GM19468 (cell line): ENCODE measurements around the gene MAB21L4.

Experiments used
- ATAC-seq: cut with Tn5 transposase; IDR thresholded peaks from one replicate; pipeline ENCODE4 v1.9.1; 2021; ENCODE audit warnings: mild to moderate bottlenecking, moderate library complexity, moderate number of reproducible peaks; ENCODE audit not compliant: unreplicated experiment; ENCODE audit errors: extremely low read depth

The MAB21L4 gene

DNA sequence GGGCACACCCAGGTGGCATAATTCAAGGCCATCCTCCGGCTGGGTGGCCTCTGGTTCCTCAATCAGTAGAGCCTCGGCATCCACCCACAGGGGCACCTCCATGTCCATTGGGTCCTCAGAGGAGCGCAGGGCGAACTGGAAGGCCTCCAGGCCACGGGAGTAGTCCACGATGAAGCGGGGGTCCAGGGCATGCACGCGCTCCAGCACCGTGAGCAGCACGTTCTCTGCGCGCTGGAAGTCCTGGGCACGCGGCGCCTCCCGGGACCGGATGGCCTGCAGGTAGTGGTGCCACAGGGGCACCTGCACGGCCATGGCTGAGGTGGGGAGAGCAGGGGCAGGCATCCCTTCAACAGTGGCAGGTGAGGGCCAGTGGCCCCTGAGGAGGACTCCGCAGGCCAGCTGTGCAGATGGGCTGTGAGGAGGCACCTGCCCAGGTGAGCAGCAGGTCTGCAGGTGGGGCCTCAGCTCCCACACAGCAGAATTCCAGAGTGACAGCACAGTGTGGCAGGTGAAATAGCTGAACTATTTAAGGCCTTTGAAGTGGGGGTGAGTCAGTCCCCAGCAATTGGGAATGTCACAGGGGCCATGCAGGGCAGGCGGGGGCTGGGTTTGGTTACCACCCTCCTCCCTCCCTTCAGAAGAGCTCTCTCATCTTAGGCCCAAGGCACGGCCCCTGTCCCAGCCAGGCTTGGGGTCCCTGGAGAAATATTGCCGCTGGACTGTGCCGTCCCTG, at the start of gene MAB21L4:
Gene MAB21L4, minus strand, starts transcription at position 501 of the 733 bp plus-strand sequence. Its CDS starts 159 bp downstream, at position 342.
- no peak for ATAC-seq

DNA sequence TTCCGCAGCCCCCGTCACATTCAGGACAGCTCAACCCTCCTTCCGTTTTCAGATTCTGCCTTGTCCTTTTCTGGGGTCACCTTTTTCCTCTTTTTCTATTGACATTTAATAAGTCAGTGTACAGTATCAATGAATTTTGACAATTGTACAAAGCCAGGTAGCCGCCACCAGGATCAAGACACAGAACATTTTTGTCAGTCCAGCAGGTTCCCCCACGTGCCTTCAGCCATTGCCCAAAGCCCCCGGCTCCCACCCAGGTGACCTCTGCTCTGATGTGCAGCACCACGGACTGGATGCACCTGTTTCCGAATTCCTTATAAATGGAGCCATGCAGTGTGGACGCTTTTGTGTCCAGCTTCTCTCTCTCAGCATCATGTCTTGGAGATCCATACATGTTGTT, 40.1 kb upstream of the MAB21L4 start:
- no peak for ATAC-seq

DNA sequence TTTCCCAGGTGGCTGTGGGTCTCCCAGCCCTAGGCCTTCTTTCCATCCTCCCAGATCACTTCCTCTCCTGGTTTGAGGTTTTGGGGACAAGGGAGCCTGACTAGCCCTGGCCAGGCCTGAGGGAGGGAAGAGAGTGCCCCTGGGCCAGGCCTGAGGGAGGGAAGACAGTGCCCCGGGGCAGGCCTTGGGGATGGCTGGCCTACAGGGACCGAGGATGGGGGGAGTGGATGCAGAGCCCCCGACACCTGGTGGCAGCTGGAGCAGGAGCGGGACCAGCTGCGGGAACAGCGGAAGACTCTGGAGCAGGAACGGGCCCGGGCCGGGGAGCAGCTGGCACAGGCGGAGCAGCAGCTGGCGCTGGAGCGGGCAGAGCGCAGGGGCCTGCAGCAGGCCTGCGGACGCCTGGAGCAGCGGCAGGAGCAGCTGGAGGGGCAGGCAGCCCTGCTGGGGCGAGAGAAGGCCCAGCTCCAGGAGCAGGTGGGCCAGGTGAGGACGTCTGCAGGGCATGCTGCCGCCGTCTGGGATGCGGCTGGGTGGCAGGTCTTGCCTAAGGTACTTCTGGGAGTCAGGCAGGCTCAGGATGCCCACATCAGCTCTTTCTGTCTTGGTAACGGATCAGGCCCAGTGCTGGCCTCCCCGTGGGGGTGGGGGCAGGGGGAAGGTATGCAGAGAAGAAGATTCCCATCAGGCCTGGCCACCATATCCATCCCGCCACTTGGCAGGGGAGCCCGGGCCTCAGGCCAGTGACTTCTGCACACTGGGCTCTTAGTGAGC, 39.3 kb upstream of the MAB21L4 start:
- ATAC-seq = no peak

DNA sequence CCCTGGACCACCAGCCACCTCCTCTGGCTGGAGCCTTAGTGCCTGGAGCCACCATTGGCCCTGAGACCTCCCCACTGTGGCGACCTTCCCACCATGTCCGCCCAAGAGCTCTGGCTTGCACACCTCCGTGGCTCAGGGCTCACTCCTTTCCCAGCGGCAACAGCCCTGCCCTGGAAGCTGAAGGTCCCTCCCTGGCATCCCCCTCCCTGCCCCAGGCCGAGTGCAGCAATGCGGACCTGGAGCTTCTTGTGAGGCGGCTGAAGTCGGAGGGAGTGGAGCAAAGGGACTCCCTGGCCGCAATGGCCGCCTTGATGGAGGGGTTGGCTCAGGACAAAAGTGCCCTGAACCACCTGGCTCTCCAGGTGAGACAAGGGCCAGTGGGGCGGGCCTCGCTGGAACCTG, 38.7 kb upstream of the MAB21L4 start:
- ATAC-seq = no peak

DNA sequence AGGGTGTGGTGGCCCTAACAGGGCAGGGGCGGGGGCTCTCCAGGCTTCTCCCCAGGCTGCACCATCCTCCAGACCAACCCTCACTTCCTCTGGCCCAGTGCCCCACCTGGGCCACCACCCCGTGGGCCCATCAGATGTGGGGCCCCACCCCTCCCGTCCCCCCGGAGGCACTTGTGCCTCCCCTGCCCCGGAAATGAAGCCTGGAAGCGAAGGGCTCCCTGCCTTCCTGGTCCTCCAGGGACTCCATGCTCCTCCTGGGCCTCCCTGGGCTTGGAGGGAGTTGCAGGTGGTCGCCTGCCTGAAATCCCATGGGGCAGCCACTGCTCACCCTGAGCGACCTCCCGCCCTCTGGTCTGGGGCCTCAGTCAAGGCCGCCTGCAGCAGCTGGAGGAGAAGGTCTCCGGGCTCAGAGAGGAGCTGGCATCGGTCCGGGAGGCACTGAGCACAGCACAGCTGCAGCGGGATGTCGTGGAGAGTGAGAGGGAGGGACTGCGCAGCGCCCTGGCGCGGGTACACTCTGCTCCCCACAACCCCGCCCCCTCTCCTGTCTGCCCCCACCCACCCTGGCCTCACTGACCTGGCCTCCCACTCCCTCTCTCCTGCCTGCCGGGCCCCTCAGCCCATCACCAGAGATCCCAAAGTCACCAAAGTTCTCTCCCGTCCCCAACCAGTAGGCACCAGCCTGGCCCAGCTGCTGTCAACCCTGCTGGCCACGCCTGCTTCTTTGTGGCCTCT, 38.2 kb upstream of the MAB21L4 start:
- ATAC-seq = no peak

DNA sequence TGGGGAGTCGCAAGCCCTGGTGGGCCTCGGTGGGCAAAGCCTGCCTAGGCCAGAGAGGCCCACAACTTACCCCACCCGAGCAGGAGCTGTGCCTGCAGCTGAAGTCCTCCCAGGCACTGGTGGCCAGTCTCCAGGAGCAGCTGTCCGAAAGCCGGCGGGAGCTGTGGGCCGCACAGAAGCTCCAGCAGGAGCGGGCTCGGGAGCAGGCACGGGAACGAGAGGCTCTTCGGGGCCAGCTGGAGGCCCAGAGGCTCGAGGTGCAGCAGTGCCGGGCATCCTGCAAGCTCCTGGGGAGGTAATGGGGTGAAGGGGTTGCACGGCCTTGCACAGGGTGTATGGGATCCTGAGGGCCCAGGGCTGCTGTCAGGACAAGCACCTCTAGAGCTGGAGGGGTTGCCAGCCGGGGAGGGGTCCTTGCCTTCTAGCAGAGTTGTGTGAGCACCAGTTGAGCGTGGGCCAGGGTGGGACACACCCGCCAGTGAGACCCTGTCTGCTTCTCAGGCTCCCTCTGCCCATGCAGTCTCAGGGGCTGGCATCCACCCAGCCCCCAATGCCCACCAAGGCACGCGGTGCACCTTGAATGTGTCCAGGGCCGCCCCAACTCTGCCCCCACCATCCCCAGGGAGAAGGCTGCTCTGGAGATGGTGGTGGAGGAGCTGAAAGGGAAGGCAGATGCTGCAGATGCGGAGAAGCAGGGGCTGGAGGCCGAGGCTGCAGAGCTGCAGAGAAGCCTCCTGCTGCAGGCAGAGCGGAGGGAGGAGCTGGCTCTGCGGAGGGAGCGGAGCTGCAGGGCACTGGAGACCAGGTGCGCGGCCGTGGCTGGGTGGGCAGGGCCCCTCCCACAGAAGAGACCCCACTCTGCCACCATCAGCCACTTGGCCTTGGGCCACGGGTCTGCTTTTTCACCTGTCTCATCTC, 37.4 kb upstream of the MAB21L4 start:
- ATAC-seq = no peak

DNA sequence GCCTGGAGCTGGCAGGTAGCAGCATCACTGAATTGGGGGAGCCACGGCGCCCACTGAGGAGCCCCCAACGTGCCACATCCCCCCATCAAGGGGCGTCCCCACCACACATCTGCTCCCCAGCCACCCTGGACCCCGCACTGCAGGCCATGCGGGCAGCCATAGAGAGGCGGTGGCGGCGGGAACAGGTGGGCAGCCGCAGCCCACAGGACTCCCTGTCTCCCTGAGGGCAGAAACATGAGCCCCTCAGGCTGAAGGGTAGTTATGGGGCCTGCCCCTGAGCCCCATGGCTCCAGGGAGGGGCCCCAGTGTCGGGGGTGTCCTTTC, 36.7 kb upstream of the MAB21L4 start:
- no peak for ATAC-seq

DNA sequence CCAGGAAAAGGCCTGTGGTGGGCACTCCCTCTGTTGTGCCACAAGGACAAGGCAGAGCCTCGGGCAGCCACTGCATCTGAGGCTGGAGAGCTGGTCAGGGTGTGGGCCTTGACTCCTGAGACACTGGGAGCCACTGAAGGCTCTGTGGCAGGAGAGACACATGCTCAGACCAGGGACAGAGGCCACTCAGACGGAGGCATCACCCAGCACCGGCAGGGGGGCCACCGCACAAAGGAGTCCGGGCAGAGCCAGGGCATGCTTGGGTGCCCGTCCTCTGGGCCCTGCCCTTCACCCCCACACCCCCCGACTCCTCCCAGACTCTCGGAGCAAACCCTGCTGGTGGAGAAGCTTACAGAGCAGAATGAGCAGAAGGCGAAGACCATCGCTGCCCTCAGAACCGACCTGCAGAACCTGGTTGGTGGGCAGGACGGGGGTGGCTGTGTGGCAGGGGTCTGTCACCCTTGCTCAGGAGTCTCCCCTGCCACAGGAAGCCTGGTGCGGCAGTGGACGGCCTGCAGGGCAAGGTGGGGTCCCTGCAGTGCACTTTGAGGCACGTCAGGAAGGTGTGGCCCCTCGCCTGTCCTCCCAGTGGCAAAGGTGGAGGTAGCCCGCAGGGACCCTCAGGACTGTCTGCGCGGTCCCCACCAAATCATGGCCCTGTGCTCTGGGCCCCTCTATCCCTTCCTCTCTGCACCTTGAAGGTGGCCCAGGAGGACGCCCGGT, 36.2 kb upstream of the MAB21L4 start:
- ATAC-seq = no peak

DNA sequence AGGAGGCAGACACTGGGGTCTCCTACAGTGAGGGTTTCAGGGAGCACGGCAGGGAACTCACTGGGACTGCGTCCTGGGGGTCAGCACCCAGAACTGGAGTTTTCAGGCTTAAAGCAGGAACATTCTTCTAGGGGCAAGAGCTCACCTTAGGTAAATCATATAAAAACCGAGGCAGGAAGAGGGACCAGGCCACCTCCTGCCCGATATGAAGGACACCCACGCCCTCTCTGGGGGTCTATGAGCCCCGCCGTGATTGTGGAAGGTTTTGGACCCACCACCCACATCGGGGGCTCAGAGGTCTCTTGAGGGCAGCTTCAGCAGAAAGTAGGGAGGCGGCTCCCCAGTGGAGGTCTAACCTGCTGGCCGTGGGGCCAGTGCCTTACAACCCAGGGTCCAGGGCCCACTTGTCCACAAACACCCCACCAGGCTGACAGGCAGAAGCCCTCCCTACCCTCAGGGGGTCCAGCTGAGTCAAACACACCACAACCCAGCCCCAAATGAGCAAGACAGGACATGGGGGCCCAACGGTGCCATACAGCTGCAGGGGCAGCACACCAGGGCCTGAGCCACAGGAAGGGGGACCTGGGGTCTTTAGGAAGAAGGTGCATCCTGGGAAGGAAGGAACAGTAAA, 35.5 kb upstream of the MAB21L4 start:
- ATAC-seq = no peak

DNA sequence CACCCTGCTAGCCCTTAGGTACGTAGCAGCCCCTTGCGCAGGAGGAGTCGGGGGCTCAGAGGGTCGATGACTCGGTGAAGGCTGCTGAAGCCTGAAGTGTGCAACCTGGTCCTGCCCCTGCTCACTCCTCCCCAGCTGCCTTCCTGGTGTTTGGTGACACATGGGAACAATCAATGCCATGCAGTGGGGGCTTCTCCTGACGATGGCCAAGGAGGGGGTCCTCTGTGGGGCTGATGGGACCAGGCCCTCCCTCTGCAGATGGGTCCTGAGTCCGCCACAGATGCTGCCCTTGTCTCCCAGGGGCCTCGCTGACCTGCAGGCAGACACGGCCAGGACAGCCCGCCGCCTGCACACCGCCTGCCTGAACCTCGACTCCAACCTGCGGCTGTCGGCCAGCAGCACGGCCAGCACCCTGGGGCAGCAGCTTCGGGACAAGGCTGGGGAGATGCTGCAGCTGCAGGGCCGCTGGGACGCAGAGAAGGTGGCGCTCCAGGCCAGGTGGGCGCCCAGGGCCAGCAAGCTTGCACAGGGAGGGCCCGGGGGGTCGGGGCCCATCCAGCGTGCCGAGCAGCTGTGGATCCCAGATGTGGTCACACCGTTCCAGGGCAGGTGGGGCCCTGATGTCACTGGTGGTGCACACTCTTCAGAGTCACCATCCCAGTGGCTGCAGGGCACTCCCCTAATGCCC, 34.8 kb upstream of the MAB21L4 start:
- ATAC-seq = no peak

DNA sequence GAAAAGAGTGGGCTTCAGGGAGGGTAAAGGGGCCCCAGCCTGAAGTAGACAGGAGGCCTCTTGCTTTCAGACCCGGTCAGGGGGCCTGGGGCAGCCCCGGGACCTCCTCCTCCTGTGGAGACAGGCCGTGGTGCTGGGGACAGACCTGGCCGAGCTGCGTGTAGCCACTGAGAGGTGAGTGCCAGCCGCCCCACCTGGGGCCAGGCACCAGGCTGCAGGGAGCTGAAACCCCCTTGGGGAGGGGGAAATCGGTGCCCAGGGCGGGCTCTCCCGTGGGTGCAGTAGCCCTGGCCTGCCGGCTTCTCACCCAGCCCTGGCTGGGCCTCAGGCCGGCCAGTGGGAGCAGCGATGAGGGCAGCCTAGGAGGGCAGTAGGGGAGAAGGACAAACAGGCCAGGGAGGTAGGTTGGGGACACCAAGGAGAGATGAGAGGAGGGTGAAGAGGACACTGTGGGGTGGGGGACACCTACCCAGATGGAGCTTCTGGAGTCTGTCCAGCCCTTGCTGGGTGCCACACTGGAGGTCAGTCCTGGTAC, 34.2 kb upstream of the MAB21L4 start:
- ATAC-seq = no peak

DNA sequence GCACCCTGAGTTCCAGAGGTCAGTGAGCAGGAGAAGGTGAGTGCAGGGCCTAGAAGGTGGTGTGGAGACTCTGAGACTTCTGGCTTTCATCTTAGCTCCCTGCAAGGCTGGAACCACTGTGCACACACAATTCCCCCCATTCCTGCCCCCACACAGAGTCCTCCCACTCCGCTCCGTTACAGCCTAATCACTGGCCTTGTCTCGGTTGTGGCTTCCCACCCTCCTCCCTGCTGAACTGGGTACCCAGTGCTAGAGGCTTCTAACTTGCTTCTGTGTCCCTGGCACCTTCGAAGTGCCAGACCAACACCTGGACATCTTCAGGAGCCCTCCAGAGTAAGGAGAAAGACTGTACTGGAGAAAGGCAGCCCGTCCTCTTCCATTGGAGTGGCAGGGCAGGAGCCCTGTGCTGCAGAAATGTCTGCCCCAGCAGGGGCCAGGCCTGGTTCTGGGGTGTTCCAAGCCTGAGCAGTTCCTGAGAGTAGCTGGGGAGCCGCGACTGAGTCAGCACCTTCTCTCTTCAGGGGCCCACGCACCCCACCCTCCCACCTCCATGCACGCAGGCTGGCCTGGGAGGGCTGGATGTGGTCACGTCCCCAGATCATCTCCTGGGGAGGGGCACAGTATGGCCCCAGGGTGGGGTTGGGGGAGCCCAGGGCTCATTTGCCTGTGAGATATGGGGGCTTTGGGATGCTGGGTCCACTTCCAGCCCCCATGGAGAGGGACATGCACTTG, 33.6 kb upstream of the MAB21L4 start:
- ATAC-seq = no peak

DNA sequence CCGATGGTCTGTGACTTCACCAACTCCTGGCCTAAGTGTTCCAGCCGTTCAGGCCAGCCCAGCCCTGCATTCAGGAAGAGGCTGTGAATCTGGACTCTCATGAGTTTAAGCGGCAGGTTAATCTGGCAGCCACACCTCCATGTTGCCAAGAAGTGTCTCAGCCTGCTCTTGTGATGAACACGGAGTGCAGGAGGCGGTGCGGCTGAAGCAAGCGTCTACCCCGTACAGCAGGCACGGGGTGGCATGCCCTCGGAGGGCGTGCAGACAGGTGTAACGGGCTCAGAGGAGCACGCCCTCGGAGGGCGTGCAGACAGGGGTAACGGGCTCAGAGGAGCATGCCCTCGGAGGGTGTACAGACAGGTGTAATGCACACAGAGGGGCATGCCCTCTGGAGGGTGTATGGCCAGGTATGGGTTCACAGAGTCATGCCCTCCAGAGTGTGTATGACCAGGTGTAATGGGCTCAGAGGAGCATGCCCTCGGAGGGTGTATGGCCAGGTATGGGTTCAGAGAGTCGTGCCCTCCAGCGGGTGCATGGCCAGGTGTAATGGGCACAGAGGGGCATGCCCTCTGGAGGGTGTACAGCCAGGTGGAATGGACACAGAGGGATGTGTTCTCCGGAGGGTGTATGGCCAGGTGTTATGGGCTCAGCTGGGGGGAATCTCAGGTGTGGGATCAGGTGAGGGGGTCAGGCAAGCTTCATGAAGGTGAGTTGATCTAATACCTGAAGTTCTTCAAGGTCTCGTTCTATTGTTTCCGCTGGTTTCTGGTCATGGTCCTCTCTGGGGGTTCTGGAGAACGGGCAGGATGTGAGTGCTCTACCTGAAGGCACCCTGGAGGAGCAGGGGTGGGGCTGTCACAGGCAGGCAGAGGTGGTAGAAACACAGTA, 32.8 kb upstream of the MAB21L4 start:
- ATAC-seq = no peak

DNA sequence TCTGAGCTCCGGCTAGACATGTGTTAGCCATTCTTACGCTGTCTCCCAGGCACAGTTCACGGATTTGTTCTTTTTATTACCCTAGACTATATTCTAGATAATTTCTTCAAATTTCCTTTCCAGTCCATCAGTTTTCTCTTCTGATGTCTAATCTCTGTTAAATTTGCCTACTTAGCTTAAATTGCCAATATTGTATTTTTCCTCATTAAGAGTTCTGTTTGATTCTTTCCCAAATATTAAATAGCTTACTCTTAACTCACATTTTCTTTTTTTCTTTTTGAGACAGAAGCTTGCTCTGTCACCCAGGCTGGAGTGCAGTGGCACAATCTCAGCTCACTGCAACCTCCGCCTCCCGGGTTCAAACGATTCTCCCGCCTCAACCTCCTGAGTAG, 31.4 kb upstream of the MAB21L4 start:
- no peak for ATAC-seq

DNA sequence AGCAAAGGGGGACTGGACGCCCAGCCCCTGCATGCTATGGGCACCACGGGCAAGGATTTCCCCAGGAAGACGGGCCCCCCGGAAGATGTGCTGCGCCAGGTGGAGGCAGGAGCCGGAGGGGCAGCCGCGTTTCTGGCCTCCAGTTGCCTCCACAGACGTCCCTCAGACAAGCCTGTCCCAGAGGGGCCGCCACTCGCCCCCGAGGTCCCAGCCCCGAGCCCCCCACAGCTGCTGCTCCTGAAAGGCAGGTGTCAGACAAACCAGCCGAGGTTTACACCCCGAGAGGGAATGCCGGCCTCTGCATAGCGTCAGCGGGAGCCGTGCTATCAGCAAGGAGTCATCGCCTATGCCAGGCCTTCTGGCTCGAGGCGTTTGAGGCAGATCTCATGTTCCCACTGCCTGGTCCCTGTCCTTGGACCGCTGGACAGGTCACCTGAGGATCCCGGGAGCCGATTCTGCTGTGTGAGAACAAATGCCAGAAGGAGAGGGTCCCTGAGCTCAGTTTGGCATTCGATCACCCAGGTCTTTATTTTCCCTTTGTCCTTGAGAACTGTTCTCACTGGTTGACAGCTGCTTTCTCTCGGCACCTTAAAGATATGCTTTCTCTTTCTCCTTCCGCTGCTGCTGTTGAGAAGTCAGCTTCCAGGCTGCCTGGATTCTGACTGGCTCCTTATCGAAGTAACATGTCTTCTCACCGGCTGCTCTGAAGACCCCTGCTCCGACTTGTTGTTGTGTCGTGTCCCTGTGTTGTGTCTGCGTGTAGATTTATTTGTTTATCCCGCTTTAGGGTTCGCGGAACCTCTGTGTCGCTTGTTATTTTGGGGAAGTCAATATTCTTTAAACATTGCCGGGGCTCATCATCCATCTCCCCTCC, 30.8 kb upstream of the MAB21L4 start:
- no peak for ATAC-seq
